WTC11 (cell line): ENCODE results near the gene DYNLRB1. TPM values are rescaled to one million over a fixed set of nuclear protein-coding genes. Genes with fewer than 3 reads are reported as not detected.
"Not testable (repeated sequence)": the region's sequence is repeated elsewhere in the genome, so short reads cannot be mapped to it uniquely, and the experiment has no call there.

Experiments
- ATAC-seq: fragments of 200-7000 bp; cut with Tn5 transposase; 2 replicates; pipeline ENCODE4 v1.10.0; 2021; ENCODE audit warnings: mild to moderate bottlenecking, moderate library complexity
- CTCF ChIA-PET: fragments of 300-600 bp; sonication (Branson Sonifier 250); formaldehyde crosslinking; loops from one replicate; lab custom pipeline; 2021; ENCODE audit warnings: antibody characterized with exemption; lab: Charles Lee
- POLR2A ChIA-PET: fragments of 350-600 bp; sonication (Branson Sonifier 250); formaldehyde crosslinking; loops from one replicate; lab custom pipeline; 2021; ENCODE audit warnings: antibody characterized with exemption; lab: Charles Lee
- DNase-seq: peaks from one replicate; pipeline ENCODE4 v3.0.0; 2021; ENCODE audit warnings: low spot score
- H3K27ac Mint-ChIP-seq: 2 replicates; pipeline ENCODE4 v1.8.0; 2021; ENCODE audit warnings: mixed read lengths
- H3K27me3 Mint-ChIP-seq: 2 replicates; pipeline ENCODE4 v1.8.0; 2021; ENCODE audit warnings: low read depth, mild to moderate bottlenecking, moderate library complexity, mixed read lengths
- H3K36me3 Mint-ChIP-seq: 2 replicates; pipeline ENCODE4 v1.8.0; 2021; ENCODE audit warnings: mixed read lengths
- H3K4me1 Mint-ChIP-seq: 2 replicates; pipeline ENCODE4 v1.8.0; 2022; ENCODE audit warnings: mixed read lengths
- H3K4me3 Mint-ChIP-seq: 2 replicates; pipeline ENCODE4 v1.8.0; 2021; ENCODE audit warnings: mild to moderate bottlenecking, moderate library complexity, mixed read lengths
- H3K9me3 Mint-ChIP-seq: 2 replicates; pipeline ENCODE4 v1.8.0; 2021; ENCODE audit warnings: mixed read lengths
- IRF2 ChIP-seq: sonication (generic); formaldehyde crosslinking; IDR thresholded peaks from 2 replicates; pipeline ENCODE4 v1.8.0; 2022; ENCODE audit warnings: low read depth, missing genetic modification reagents, borderline replicate concordance
- NFE2L1 ChIP-seq: sonication (generic); formaldehyde crosslinking; IDR thresholded peaks from 2 replicates; pipeline ENCODE4 v1.8.1; 2023; ENCODE audit warnings: missing genetic modification reagents
- NR2C2 ChIP-seq: sonication (generic); formaldehyde crosslinking; IDR thresholded peaks from 2 replicates; pipeline ENCODE4 v1.8.0; 2022; ENCODE audit warnings: mild to moderate bottlenecking, missing genetic modification reagents
- SOX15 ChIP-seq: fragments of 250-450 bp; sonication (Bioruptor Pico); IDR thresholded peaks from 2 replicates; pipeline ENCODE4 v1.9.0; 2021; ENCODE audit warnings: mild to moderate bottlenecking
- SP1 ChIP-seq: sonication (generic); formaldehyde crosslinking; conservative IDR thresholded peaks from 2 replicates; pipeline ENCODE4 v1.8.1; 2022; ENCODE audit warnings: missing genetic modification reagents
- total RNA-seq: library from RNA; stranded (reverse); gene quantifications from 3 replicates; pipeline ENCODE4 v1.2.3, GENCODE V29; 2021
- TF ChIP-seq, protein P1 (sequence below): fragments of 250-450 bp; sonication (Bioruptor Pico); IDR thresholded peaks from 2 replicates; pipeline ENCODE4 v1.9.0; 2021; ENCODE audit warnings: mild to moderate bottlenecking, borderline replicate concordance
- TF ChIP-seq, protein P2 (sequence below): sonication (generic); formaldehyde crosslinking; IDR thresholded peaks from 2 replicates; pipeline ENCODE4 v1.8.1; 2022; ENCODE audit warnings: missing genetic modification reagents, borderline replicate concordance
- TF ChIP-seq, protein P3 (sequence below): sonication (generic); formaldehyde crosslinking; IDR thresholded peaks from 2 replicates; pipeline ENCODE4 v1.8.0; 2023; ENCODE audit warnings: missing genetic modification reagents, mild to moderate bottlenecking, borderline replicate concordance
- TF ChIP-seq, protein P4 (sequence below): sonication (generic); formaldehyde crosslinking; IDR thresholded peaks from 2 replicates; pipeline ENCODE4 v1.8.1; 2022; ENCODE audit warnings: low read depth, missing genetic modification reagents, borderline replicate concordance

Gene DYNLRB1
- total RNA-seq, 1 experiment from 2014 or later, result 99.3 TPM

DNA sequence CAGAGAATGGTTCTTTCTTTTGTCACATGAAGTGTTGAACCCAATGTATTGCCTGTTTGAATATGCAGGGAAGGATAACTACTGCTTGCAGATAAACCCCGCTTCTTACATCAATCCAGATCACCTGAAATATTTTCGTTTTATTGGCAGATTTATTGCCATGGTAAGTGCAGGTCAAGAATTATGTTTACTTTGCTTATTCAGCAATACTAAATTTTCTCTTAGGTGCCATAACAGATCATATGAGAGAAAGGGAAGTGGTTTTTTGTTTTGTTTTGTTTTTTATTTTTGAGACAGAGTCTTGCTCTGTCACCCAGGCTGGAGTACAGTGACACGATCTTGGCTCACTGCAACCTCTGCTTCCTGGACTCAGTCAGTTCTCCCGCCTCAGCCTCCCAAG, 36.6 kb upstream of the DYNLRB1 start (continued):
- no peak for TF ChIP-seq SP1 (CRISPR knock-in tag)
- TF ChIP-seq, protein P1, sequence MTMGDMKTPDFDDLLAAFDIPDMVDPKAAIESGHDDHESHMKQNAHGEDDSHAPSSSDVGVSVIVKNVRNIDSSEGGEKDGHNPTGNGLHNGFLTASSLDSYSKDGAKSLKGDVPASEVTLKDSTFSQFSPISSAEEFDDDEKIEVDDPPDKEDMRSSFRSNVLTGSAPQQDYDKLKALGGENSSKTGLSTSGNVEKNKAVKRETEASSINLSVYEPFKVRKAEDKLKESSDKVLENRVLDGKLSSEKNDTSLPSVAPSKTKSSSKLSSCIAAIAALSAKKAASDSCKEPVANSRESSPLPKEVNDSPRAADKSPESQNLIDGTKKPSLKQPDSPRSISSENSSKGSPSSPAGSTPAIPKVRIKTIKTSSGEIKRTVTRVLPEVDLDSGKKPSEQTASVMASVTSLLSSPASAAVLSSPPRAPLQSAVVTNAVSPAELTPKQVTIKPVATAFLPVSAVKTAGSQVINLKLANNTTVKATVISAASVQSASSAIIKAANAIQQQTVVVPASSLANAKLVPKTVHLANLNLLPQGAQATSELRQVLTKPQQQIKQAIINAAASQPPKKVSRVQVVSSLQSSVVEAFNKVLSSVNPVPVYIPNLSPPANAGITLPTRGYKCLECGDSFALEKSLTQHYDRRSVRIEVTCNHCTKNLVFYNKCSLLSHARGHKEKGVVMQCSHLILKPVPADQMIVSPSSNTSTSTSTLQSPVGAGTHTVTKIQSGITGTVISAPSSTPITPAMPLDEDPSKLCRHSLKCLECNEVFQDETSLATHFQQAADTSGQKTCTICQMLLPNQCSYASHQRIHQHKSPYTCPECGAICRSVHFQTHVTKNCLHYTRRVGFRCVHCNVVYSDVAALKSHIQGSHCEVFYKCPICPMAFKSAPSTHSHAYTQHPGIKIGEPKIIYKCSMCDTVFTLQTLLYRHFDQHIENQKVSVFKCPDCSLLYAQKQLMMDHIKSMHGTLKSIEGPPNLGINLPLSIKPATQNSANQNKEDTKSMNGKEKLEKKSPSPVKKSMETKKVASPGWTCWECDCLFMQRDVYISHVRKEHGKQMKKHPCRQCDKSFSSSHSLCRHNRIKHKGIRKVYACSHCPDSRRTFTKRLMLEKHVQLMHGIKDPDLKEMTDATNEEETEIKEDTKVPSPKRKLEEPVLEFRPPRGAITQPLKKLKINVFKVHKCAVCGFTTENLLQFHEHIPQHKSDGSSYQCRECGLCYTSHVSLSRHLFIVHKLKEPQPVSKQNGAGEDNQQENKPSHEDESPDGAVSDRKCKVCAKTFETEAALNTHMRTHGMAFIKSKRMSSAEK (CRISPR knock-in tag), result no peak
- TF ChIP-seq, protein P2, sequence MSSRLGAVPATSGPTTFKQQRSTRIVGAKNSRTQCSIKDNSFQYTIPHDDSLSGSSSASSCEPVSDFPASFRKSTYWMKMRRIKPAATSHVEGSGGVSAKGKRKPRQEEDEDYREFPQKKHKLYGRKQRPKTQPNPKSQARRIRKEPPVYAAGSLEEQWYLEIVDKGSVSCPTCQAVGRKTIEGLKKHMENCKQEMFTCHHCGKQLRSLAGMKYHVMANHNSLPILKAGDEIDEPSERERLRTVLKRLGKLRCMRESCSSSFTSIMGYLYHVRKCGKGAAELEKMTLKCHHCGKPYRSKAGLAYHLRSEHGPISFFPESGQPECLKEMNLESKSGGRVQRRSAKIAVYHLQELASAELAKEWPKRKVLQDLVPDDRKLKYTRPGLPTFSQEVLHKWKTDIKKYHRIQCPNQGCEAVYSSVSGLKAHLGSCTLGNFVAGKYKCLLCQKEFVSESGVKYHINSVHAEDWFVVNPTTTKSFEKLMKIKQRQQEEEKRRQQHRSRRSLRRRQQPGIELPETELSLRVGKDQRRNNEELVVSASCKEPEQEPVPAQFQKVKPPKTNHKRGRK (CRISPR knock-in tag), result no peak
- TF ChIP-seq NR2C2 (CRISPR knock-in tag), result no peak
- TF ChIP-seq, protein P3, sequence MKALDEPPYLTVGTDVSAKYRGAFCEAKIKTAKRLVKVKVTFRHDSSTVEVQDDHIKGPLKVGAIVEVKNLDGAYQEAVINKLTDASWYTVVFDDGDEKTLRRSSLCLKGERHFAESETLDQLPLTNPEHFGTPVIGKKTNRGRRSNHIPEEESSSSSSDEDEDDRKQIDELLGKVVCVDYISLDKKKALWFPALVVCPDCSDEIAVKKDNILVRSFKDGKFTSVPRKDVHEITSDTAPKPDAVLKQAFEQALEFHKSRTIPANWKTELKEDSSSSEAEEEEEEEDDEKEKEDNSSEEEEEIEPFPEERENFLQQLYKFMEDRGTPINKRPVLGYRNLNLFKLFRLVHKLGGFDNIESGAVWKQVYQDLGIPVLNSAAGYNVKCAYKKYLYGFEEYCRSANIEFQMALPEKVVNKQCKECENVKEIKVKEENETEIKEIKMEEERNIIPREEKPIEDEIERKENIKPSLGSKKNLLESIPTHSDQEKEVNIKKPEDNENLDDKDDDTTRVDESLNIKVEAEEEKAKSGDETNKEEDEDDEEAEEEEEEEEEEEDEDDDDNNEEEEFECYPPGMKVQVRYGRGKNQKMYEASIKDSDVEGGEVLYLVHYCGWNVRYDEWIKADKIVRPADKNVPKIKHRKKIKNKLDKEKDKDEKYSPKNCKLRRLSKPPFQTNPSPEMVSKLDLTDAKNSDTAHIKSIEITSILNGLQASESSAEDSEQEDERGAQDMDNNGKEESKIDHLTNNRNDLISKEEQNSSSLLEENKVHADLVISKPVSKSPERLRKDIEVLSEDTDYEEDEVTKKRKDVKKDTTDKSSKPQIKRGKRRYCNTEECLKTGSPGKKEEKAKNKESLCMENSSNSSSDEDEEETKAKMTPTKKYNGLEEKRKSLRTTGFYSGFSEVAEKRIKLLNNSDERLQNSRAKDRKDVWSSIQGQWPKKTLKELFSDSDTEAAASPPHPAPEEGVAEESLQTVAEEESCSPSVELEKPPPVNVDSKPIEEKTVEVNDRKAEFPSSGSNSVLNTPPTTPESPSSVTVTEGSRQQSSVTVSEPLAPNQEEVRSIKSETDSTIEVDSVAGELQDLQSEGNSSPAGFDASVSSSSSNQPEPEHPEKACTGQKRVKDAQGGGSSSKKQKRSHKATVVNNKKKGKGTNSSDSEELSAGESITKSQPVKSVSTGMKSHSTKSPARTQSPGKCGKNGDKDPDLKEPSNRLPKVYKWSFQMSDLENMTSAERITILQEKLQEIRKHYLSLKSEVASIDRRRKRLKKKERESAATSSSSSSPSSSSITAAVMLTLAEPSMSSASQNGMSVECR (CRISPR knock-in tag), result no peak
- TF ChIP-seq NFE2L1, result no peak
- TF ChIP-seq IRF2 (CRISPR knock-in tag), result no peak
- TF ChIP-seq, protein P4, sequence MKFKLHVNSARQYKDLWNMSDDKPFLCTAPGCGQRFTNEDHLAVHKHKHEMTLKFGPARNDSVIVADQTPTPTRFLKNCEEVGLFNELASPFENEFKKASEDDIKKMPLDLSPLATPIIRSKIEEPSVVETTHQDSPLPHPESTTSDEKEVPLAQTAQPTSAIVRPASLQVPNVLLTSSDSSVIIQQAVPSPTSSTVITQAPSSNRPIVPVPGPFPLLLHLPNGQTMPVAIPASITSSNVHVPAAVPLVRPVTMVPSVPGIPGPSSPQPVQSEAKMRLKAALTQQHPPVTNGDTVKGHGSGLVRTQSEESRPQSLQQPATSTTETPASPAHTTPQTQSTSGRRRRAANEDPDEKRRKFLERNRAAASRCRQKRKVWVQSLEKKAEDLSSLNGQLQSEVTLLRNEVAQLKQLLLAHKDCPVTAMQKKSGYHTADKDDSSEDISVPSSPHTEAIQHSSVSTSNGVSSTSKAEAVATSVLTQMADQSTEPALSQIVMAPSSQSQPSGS (CRISPR knock-in tag), result no peak
- TF ChIP-seq SOX15 (CRISPR knock-in tag), result no peak

DNA sequence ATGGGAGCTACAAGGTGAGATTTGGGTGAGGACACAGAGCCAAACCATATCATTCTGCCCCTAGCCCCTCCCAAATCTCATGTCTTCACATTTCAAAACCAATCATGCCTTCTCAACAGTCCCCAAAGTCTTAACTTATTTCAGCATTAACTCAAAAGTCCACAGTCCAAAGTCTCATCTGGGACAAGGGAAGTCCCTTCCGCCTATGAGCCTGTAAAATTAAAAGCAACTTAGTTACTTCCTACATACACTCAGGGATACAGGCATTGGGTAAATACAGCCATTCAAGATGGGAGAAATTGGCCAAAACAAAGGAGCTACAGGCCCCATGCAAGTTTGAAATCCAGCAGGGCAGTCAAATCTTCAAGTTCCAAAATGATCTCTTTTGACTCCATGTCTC, 34.1 kb upstream of the DYNLRB1 start:
- CTCF ChIA-PET, DNase-seq, H3K4me1 Mint-ChIP-seq, H3K27me3 Mint-ChIP-seq, H3K27ac Mint-ChIP-seq, H3K4me3 Mint-ChIP-seq, POLR2A ChIA-PET, ATAC-seq: not testable (repeated sequence)
- peaks cover 68% of the 10 kb centered on the region for H3K36me3 Mint-ChIP-seq
- H3K9me3 Mint-ChIP-seq, result peaks cover 25% of the 10 kb centered on the region

DNA sequence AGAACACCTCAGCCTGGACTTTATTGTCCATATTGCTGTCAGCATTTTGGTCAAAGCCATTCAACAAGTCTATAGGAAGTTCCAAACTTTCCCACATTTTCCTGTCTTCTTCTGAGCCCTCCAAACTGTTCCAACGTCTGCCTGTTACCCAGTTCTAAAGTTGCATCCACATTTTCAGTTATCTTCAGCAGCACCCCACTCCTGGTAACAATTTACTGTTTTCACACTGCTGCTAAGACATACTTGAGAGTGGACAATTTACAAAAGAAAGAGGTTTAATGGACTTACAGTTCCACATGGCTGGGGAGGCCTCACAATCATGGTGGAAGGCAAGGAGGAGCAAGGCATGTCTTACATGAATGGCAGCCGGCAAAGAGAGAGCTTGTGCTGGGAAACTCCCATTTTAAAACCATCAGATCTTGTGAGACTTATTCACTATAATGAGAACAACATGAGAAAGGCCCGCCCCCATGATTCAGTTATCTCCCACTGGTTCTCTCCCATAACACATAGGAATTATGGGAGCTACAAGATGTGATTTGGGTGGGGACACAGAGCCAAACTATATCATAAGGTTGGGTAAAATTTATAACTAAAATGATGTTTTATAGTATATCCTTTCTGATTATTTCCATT, 32.5 kb upstream of the DYNLRB1 start:
- Mint-ChIP-seq H3K9me3 (peaks cover 25% of the 10 kb centered on the region), H3K36me3 (peaks cover 72% of the 10 kb centered on the region)
- H3K4me1 Mint-ChIP-seq, CTCF ChIA-PET, H3K27me3 Mint-ChIP-seq, DNase-seq, H3K27ac Mint-ChIP-seq, H3K4me3 Mint-ChIP-seq, ATAC-seq: not testable (repeated sequence)
- POLR2A ChIA-PET, result interaction anchor here (0.6 kb wide), 1 partner anchor 17 kb away, joined by 4 read pairs; no protein-coding TSS in a partner anchor
